Measurements from ENCODE around the gene SEC24C.
"Not testable (repeated sequence)": the region's sequence is repeated elsewhere in the genome, so short reads cannot be mapped to it uniquely, and the experiment has no call there.

DNA sequence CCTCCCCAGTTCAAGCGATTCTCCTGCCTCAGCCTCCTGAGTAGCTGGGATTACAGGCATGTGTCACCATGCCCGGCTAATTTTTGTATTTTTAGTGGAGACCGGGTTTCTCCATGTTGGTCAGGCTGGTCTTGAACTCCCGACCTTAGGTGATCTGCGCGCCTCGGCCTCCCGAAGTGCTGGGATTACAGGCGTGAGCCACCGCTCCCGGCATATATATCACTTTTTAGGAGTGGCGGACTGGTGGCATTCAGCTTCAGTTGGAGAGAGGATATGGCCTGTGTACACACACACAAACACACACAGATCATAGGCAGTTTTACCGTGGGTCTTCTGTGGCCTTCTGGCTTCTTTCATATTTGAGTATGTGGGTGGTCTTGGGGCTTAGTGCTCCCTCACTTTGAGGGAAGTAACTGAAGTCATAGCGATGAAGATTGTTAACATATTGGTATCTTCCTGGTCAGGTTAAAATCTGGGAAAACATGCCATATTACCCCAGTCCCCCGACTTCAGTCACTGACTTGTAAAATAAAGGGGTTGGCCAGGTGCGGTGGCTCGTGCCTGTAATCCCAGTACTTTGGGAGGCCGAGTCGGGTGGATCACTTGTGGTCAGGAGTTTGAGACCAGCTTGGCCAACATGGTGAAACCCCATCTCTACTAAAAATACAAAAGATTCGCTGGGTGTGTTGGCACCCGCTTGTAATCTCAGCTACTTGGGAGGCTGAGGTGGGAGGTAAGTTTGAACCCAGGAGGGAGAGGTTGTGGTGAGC, 43.0 kb downstream of the SEC24C start:
- TF ChIP-seq, protein P1, sequence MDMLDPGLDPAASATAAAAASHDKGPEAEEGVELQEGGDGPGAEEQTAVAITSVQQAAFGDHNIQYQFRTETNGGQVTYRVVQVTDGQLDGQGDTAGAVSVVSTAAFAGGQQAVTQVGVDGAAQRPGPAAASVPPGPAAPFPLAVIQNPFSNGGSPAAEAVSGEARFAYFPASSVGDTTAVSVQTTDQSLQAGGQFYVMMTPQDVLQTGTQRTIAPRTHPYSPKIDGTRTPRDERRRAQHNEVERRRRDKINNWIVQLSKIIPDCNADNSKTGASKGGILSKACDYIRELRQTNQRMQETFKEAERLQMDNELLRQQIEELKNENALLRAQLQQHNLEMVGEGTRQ (IDR thresholded peaks at IDR 0.05; ENCODE audit: borderline replicate concordance, low read depth, low read length), result not testable (repeated sequence)
- TF ChIP-seq, protein P2, sequence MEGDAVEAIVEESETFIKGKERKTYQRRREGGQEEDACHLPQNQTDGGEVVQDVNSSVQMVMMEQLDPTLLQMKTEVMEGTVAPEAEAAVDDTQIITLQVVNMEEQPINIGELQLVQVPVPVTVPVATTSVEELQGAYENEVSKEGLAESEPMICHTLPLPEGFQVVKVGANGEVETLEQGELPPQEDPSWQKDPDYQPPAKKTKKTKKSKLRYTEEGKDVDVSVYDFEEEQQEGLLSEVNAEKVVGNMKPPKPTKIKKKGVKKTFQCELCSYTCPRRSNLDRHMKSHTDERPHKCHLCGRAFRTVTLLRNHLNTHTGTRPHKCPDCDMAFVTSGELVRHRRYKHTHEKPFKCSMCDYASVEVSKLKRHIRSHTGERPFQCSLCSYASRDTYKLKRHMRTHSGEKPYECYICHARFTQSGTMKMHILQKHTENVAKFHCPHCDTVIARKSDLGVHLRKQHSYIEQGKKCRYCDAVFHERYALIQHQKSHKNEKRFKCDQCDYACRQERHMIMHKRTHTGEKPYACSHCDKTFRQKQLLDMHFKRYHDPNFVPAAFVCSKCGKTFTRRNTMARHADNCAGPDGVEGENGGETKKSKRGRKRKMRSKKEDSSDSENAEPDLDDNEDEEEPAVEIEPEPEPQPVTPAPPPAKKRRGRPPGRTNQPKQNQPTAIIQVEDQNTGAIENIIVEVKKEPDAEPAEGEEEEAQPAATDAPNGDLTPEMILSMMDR (IDR thresholded peaks at IDR 0.05), result not testable (repeated sequence)
- not testable (repeated sequence) for TF ChIP-seq POLR2AphosphoS5 (IDR thresholded peaks at IDR 0.05; ENCODE audit: low read depth, low read length); GATA2 (CRISPR knock-in tag; IDR thresholded peaks at IDR 0.05); RAD21 (IDR thresholded peaks at IDR 0.05; ENCODE audit: low read length); JUND (IDR thresholded peaks at IDR 0.05)
